ENCODE data around the gene FSHR. TPM values are rescaled to one million over a fixed set of nuclear protein-coding genes. Genes with fewer than 3 reads are reported as not detected.

The FSHR gene
- polyA plus RNA-seq, 12 donors: 0.34 to 1.3 (median 0.61) TPM; not detected in 2

DNA sequence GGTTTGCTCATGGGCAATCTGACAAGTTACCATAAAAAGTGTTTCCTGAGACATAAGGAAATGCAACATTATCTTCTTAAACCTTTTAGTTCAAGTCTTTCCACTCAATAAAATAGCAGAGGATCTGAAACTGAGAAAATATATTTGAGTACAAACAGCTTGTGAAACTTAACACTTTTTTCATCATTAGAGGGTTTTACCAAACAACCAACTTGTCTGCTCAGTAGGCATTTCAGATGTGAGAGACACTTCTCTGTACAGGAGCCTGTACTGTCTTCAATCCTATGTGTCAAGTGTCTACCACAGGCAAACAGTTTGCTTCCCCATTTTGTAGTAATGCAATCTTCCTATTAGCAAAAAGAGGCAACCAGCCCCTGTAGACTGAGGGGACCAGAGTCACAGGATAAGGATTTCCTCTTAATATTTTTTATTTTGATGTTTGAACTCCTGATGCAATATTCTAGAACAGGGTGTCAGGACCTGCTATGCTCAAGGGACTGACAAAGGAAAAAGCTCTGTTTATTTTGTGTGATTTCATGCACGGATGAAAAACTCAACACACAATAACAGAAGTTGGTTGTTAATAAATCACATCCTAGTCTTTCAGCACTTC is 239.7 kb downstream of the FSHR start:
- DNase-seq: no peak

Measured in muscle of arm (tissue), 12 donors.